ENCODE data around the gene ARHGDIG.

DNA sequence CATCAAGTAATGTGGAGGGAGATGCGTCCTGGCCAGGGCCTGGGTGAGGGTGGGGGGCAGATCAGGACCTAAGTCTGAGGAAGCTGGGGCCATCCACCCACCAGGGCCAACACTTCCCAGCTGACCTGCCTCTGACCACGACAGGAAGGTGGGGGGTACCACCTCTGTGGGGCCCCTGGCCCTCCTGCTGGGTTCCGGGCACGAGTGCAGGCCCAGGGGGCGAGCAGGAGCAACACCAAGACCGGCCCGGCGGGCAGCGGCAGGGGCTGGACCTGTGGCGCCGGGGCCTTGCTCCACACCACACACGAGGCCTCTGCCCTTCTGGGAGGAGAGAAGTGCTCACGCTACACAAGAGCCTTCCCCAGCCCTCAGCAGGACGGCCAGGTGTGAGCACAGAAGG, 15.9 kb downstream of the ARHGDIG start:
- TF ChIP-seq CTCF (IDR thresholded peaks at IDR 0.05; ENCODE audit: low read depth, low read length, poor library complexity, severe bottlenecking) (no peak), EZH2phosphoT487 (IDR thresholded peaks at IDR 0.05; ENCODE audit: borderline replicate concordance, low read length) (no peak)

Data from DOHH2 (cell line).